Stimulated activated CD4-positive, alpha-beta T cell treated with anti-CD3 and anti-CD28 coated beads, Interleukin-2, amount 100 ng/mL, for 24 hours (primary cell): ENCODE measurements around the gene SNAPC2.
"Not testable (repeated sequence)": the region's sequence is repeated elsewhere in the genome, so short reads cannot be mapped to it uniquely, and the experiment has no call there.

ENCODE experiments used
- DNase-seq, 2 donors: peaks; one replicate each; pipeline ENCODE4 v3.0.0-alpha.2; 2020

Gene SNAPC2

GRCh38 chr19:7941895-7942596 is 21.9 kb downstream of the SNAPC2 start:
- no peak for DNase-seq

- no peak for DNase-seq
Measured at GRCh38 chr19:7942981-7943443, 22.9 kb downstream of the SNAPC2 start.

- DNase-seq = peak; percentile 98
Measured at GRCh38 chr19:7943444-7944176, 23.5 kb downstream of the SNAPC2 start, which contains the start of gene TIMM44. TSS of gene TIMM44 (minus strand) at chr19:7943666. CDS start at chr19:7943651, 15 bp downstream.

GRCh38 chr19:7944177-7944761 is 24.1 kb downstream of the SNAPC2 start:
- peak; percentile 91 to 92 for DNase-seq

- no peak for DNase-seq
Measured at GRCh38 chr19:7947939-7948338, 27.8 kb downstream of the SNAPC2 start.

GRCh38 chr19:7953060-7953459 is 32.9 kb downstream of the SNAPC2 start:
- no peak for DNase-seq

GRCh38 chr19:7953576-7953975 is 33.4 kb downstream of the SNAPC2 start:
- no peak for DNase-seq

- no peak for DNase-seq
Measured at GRCh38 chr19:7955696-7956095, 35.6 kb downstream of the SNAPC2 start.

GRCh38 chr19:7959211-7959610 is 39.1 kb downstream of the SNAPC2 start:
- no peak for DNase-seq

GRCh38 chr19:7961082-7961481 is 40.9 kb downstream of the SNAPC2 start:
- DNase-seq = not testable (repeated sequence)

GRCh38 chr19:7961920-7962626 is 41.9 kb downstream of the SNAPC2 start:
- no peak for DNase-seq

GRCh38 chr19:7962644-7963268 is 42.6 kb downstream of the SNAPC2 start:
- no peak for DNase-seq

GRCh38 chr19:7963566-7963965 is 43.4 kb downstream of the SNAPC2 start:
- DNase-seq = no peak

- no peak for DNase-seq
Measured at GRCh38 chr19:7965259-7965841, 45.2 kb downstream of the SNAPC2 start.

- no peak for DNase-seq
Measured at GRCh38 chr19:7965921-7966665, 46.0 kb downstream of the SNAPC2 start.

- no peak for DNase-seq
Measured at GRCh38 chr19:7968008-7968795, 48.1 kb downstream of the SNAPC2 start.

GRCh38 chr19:7968796-7969554 is 48.8 kb downstream of the SNAPC2 start:
- no peak for DNase-seq

GRCh38 chr19:7969555-7969939 is 49.4 kb downstream of the SNAPC2 start:
- DNase-seq = no peak

GRCh38 chr19:7970716-7971448 is 50.7 kb downstream of the SNAPC2 start:
- DNase-seq = peak; percentile 37 to 42
